Neural progenitor cell (in vitro differentiated cells): ENCODE data around the gene ABCC6. TPM values are rescaled to one million over a fixed set of nuclear protein-coding genes. Genes with fewer than 3 reads are reported as not detected.
"Not testable (repeated sequence)": the region's sequence is repeated elsewhere in the genome, so short reads cannot be mapped to it uniquely, and the experiment has no call there.

Experiments
- DNase-seq: peaks from one replicate; pipeline ENCODE4 v3.0.0-alpha.2; 2016; ENCODE audit warnings: low spot score
- H2AFZ ChIP-seq: fragments of 200-600 bp; sonication (generic); replicated peaks from 2 replicates; pipeline ENCODE4 v1.6.1; 2016; ENCODE audit warnings: antibody characterized with exemption
- H3F3A ChIP-seq: fragments of 200-600 bp; sonication (generic); 2 replicates; pipeline ENCODE4 v1.6.1; 2016; ENCODE audit warnings: antibody characterized with exemption, low read depth
- H3K27ac ChIP-seq: fragments of 200-600 bp; sonication (generic); 2 replicates; pipeline ENCODE4 v1.5.1; 2016; ENCODE audit warnings: mild to moderate bottlenecking
- H3K27me3 ChIP-seq: fragments of 200-600 bp; sonication (generic); 2 replicates; pipeline ENCODE4 v1.6.1; 2016; ENCODE audit warnings: mild to moderate bottlenecking, moderate library complexity
- H3K36me3 ChIP-seq: fragments of 200-600 bp; sonication (generic); 2 replicates; pipeline ENCODE4 v1.5.1; 2016
- H3K4me1 ChIP-seq: fragments of 200-600 bp; sonication (generic); 2 replicates; pipeline ENCODE4 v1.6.1; 2016; ENCODE audit warnings: mixed run types
- H3K4me2 ChIP-seq: fragments of 200-600 bp; sonication (generic); 2 replicates; pipeline ENCODE4 v1.6.1; 2016
- H3K4me3 ChIP-seq: fragments of 200-600 bp; sonication (generic); 2 replicates; pipeline ENCODE4 v1.5.1; 2016
- H3K79me2 ChIP-seq: fragments of 200-600 bp; sonication (generic); 2 replicates; pipeline ENCODE4 v1.6.1; 2016; ENCODE audit warnings: low read depth
- H3K9ac ChIP-seq: fragments of 200-600 bp; sonication (generic); 2 replicates; pipeline ENCODE4 v1.6.1; 2016
- H3K9me3 ChIP-seq: fragments of 200-600 bp; sonication (generic); 2 replicates; pipeline ENCODE4 v1.5.1; 2016; ENCODE audit warnings: low read depth
- H4K20me1 ChIP-seq: fragments of 200-600 bp; sonication (generic); 2 replicates; pipeline ENCODE4 v1.6.1; 2016; ENCODE audit warnings: low read depth
- H3K27ac Mint-ChIP-seq: 3 replicates; pipeline ENCODE4 v1.8.0; 2021; ENCODE audit warnings: mixed read lengths
- H3K27me3 Mint-ChIP-seq: 2 replicates; pipeline ENCODE4 v1.8.0; 2022; ENCODE audit warnings: low read depth, mild to moderate bottlenecking, inconsistent platforms, moderate library complexity, mixed read lengths; ENCODE audit not compliant: insufficient read depth
- H3K36me3 Mint-ChIP-seq: 3 replicates; pipeline ENCODE4 v1.8.0; 2021; ENCODE audit warnings: mixed read lengths
- H3K4me1 Mint-ChIP-seq: 3 replicates; pipeline ENCODE4 v1.8.0; 2021; ENCODE audit warnings: mixed read lengths
- H3K4me3 Mint-ChIP-seq: 3 replicates; pipeline ENCODE4 v1.8.0; 2021; ENCODE audit warnings: mild to moderate bottlenecking, moderate library complexity, mixed read lengths
- H3K9me3 Mint-ChIP-seq: 3 replicates; pipeline ENCODE4 v1.8.0; 2020; ENCODE audit warnings: mixed read lengths
- total RNA-seq: library from RNA; depleted of rRNA; stranded (reverse); fragments of >200 nt; gene quantifications from 2 replicates; pipeline ENCODE4 v1.2.3, GENCODE V29; 2015; ENCODE audit warnings: low replicate concordance
- TF ChIP-seq, protein P1 (sequence below): fragments of 200-600 bp; sonication (generic); IDR thresholded peaks from 2 replicates; pipeline ENCODE4 v1.5.1; 2017; ENCODE audit warnings: antibody characterized with exemption, mild to moderate bottlenecking

Gene ABCC6
- total RNA-seq, 1 donor from 2014 or later, result 0.79 TPM

DNA sequence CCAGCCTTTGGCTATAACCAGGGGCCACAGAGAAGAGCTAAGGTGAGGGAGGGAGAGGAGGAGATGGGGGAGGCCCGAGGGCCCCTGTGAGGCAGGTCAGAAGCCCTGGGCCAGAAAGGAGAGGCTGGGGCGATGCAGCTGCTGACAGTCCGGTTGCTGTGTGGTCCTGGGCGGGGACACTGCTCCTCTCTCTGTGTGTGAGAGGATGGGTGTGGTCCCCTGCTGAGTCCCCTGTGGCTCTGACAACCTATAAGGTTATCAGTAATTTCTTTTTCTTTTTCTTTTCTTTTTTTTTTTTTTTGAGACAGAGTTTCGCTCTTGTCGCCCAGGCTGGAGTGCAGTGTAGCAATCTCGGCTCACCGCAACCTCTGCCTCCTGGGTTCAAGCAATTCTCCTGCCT, 18.7 kb downstream of the ABCC6 start:
- H3K9ac ChIP-seq, H3F3A ChIP-seq, H2AFZ ChIP-seq, H3K27me3 Mint-ChIP-seq, H4K20me1 ChIP-seq, DNase-seq, H3K27ac ChIP-seq, H3K4me1 Mint-ChIP-seq, H3K27me3 ChIP-seq, H3K4me1 ChIP-seq, H3K36me3 ChIP-seq, H3K9me3 Mint-ChIP-seq, H3K9me3 ChIP-seq, H3K27ac Mint-ChIP-seq, H3K4me3 Mint-ChIP-seq, H3K79me2 ChIP-seq, H3K4me2 ChIP-seq, H3K4me3 ChIP-seq, H3K36me3 Mint-ChIP-seq: not testable (repeated sequence)

DNA sequence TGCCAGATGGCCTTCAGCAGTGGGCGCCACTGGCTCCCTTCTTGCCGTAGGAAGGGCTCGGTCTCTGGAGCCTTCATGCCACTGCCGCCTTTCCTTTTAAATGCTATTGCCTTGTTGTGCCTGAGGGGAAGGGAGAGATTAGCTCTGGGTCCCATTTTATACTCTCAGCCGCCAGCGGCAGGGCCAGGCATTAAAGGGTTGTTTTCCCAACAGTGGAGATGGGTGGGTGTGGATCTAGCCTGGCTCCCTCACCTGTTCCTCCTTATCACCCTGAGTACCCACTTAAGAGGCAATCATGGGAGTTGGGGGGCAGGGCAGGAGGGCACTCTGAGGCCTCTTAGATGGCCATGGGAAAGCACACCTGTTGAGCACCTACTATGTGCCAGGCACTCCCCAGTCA, 19.8 kb downstream of the ABCC6 start:
- not testable (repeated sequence) for H3K4me3 Mint-ChIP-seq, H3K27ac Mint-ChIP-seq, H3K27me3 Mint-ChIP-seq, H3K4me1 Mint-ChIP-seq, H2AFZ ChIP-seq, H3K9ac ChIP-seq, DNase-seq, H3K36me3 ChIP-seq, H3K4me3 ChIP-seq, H3K4me1 ChIP-seq, H3K4me2 ChIP-seq, H3K9me3 ChIP-seq, H3K9me3 Mint-ChIP-seq, H3F3A ChIP-seq, H3K27me3 ChIP-seq, H3K27ac ChIP-seq, H4K20me1 ChIP-seq, H3K79me2 ChIP-seq, H3K36me3 Mint-ChIP-seq

DNA sequence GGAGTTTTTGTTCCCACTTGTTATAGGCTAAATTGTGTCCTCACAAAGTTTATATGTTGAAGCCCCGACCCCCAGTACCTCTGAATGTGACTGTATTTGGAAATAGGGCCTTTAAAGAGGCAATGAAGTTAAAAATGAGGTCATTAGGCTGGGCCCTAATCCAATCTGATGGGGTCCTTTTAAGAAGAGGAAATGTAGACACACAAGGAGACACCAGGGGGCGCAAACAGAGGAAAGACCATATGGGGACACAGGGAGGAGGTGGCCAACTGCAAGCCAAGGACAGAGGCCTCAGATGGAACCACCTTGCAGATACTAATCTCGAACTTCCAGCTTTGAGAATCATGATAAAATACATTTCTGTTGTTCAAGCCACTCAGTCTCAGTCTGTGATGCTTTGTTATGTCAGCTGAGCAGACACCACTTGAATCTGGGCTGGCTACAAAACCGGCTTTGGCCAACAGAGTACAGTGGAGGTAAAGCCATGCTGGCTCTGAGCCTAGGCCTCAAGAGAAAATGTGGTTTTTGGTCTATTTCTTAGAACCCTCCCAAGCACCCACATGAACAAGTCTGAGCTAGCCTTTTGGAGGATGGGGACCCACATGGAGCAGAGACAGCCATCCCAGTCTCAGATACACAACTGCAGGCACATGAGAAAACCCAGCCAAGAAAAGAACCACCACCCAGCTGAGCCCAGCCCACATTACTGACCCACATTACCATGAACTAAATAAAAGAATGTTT, 20.7 kb downstream of the ABCC6 start:
- not testable (repeated sequence) for H3K36me3 Mint-ChIP-seq, H3K4me3 ChIP-seq, H3K4me2 ChIP-seq, H3K36me3 ChIP-seq, H3K4me1 ChIP-seq, H3K27ac Mint-ChIP-seq, H2AFZ ChIP-seq, H3K9ac ChIP-seq, H4K20me1 ChIP-seq, H3K27me3 Mint-ChIP-seq, H3F3A ChIP-seq, H3K4me3 Mint-ChIP-seq, H3K79me2 ChIP-seq, H3K27ac ChIP-seq, H3K9me3 ChIP-seq, H3K4me1 Mint-ChIP-seq, H3K27me3 ChIP-seq, H3K9me3 Mint-ChIP-seq
- DNase-seq, result peak; percentile 63
- TF ChIP-seq, protein P1, sequence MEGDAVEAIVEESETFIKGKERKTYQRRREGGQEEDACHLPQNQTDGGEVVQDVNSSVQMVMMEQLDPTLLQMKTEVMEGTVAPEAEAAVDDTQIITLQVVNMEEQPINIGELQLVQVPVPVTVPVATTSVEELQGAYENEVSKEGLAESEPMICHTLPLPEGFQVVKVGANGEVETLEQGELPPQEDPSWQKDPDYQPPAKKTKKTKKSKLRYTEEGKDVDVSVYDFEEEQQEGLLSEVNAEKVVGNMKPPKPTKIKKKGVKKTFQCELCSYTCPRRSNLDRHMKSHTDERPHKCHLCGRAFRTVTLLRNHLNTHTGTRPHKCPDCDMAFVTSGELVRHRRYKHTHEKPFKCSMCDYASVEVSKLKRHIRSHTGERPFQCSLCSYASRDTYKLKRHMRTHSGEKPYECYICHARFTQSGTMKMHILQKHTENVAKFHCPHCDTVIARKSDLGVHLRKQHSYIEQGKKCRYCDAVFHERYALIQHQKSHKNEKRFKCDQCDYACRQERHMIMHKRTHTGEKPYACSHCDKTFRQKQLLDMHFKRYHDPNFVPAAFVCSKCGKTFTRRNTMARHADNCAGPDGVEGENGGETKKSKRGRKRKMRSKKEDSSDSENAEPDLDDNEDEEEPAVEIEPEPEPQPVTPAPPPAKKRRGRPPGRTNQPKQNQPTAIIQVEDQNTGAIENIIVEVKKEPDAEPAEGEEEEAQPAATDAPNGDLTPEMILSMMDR, result peak; percentile 47

DNA sequence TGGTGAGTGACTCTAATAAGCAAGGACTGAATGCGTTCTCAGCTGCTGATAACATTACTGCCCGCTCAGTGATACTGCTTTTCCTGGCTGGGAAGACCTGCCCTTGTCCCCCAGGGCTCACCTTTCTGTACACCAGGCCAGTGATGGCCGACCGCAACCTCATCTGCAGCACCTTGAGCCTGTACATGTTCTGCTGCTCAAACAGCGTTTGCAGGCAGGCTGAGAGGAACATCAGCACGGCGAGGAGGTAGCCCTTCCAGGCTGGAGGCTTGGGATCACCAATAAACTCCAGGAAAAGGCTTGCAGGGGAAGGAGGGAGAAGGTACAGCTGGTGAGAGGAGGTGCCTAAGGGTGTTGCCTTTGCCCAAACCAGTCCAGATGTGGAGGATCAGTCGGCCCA, 21.4 kb downstream of the ABCC6 start:
- H4K20me1 ChIP-seq, H3K9me3 Mint-ChIP-seq, H3K4me1 ChIP-seq, DNase-seq, H2AFZ ChIP-seq, H3K27ac Mint-ChIP-seq, H3K4me2 ChIP-seq, H3K79me2 ChIP-seq, H3K4me3 ChIP-seq, H3K36me3 Mint-ChIP-seq, H3F3A ChIP-seq, H3K4me3 Mint-ChIP-seq, H3K4me1 Mint-ChIP-seq, H3K27me3 ChIP-seq, H3K9me3 ChIP-seq, H3K9ac ChIP-seq, H3K36me3 ChIP-seq, H3K27me3 Mint-ChIP-seq, H3K27ac ChIP-seq: not testable (repeated sequence)

DNA sequence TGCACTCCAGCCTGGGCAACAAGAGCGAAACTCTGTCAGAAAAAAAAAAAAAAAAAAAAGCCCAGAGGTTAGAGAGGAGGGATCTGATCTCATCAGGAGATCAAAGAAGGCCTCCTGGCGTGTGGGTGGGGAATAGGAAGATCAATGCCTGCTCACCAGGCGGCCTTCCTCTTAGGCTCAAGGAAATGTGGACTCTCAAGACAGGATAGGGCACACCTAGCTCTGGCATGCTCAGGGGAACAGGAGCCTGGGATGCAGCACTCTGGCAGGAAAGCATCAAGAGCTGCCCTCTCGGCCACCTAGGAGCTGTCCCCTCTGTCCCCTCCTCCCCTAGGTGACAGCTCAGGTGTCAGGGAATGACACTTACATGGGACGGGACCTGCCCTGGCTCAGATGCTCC, 22.9 kb downstream of the ABCC6 start:
- H3K9me3 Mint-ChIP-seq, H3K36me3 ChIP-seq, H3K4me1 Mint-ChIP-seq, H3K27me3 ChIP-seq, H3K9me3 ChIP-seq, H3K36me3 Mint-ChIP-seq, H3F3A ChIP-seq, H3K4me1 ChIP-seq, H3K4me2 ChIP-seq, H3K27ac Mint-ChIP-seq, H3K27me3 Mint-ChIP-seq, H2AFZ ChIP-seq, DNase-seq, H3K79me2 ChIP-seq, H3K4me3 ChIP-seq, H4K20me1 ChIP-seq, H3K27ac ChIP-seq, H3K4me3 Mint-ChIP-seq, H3K9ac ChIP-seq: not testable (repeated sequence)

DNA sequence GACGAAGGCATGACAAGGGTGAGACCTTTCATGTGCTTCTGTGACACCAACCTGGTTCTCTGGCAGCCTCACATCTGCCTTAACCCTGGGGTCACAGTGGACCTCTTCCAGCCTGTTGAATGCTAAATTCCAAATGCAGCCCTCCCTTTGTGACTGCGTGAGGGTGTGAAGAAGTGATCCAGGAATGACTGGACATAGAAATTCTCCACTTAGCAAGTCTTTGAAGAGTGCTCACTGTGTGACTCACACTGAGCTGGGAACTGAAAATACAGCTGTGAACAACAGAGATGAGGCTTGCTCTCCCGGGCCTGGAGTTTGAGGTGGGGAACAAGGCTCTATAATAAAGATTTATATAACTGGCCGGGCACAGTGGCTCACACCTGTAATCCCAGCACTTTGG, 23.9 kb downstream of the ABCC6 start:
- not testable (repeated sequence) for H3K4me3 Mint-ChIP-seq, H3K4me1 Mint-ChIP-seq, H3K9ac ChIP-seq, H3K4me1 ChIP-seq, DNase-seq, H4K20me1 ChIP-seq, H2AFZ ChIP-seq, H3K27me3 Mint-ChIP-seq, H3K4me3 ChIP-seq, H3K27ac ChIP-seq, H3K79me2 ChIP-seq, H3K27ac Mint-ChIP-seq, H3F3A ChIP-seq, H3K36me3 Mint-ChIP-seq, H3K9me3 ChIP-seq, H3K4me2 ChIP-seq, H3K27me3 ChIP-seq, H3K9me3 Mint-ChIP-seq, H3K36me3 ChIP-seq
